ENCODE measurements around the gene SIMC1.

GRCh38 chr5:176371621-176372539 lies 133.7 kb downstream of the SIMC1 start:
- TF ChIP-seq POLR2AphosphoS5 (IDR thresholded peaks at IDR 0.05; ENCODE audit: insufficient read depth in 1 of 2, low read depth in 1 of 2) (no peak), CTCF (IDR thresholded peaks at IDR 0.05) (no peak), POLR2A (IDR thresholded peaks at IDR 0.05) (no peak)

Data from vagina (tissue), 2 donors.